Spinal cord (tissue), 10 donors: ENCODE results near the gene PDC. TPM values are rescaled to one million over a fixed set of nuclear protein-coding genes. Genes with fewer than 3 reads are reported as not detected.
"Not testable (repeated sequence)": the region's sequence is repeated elsewhere in the genome, so short reads cannot be mapped to it uniquely, and the experiment has no call there.

Experiments used
- DNase-seq, 6 donors: peaks; one replicate each; pipeline versions ENCODE4 v3.0.0 to v3.0.0-alpha.2; 2013 to 2015; ENCODE audit warnings: low spot score in 6 of 6, low read depth in 4 of 6
- H3K27ac ChIP-seq: one replicate; pipeline ENCODE4 v1.5.1; 2013; ENCODE audit warnings: low read depth, low read length, control low read depth
- H3K27me3 ChIP-seq: one replicate; pipeline ENCODE4 v1.6.1; 2013; ENCODE audit warnings: low read length; ENCODE audit not compliant: control insufficient read depth, insufficient read depth
- H3K36me3 ChIP-seq: one replicate; pipeline ENCODE4 v1.6.1; 2013; ENCODE audit warnings: low read length; ENCODE audit not compliant: control insufficient read depth, insufficient read depth
- H3K4me1 ChIP-seq: one replicate; pipeline ENCODE4 v1.6.1; 2013; ENCODE audit warnings: low read length; ENCODE audit not compliant: control insufficient read depth, insufficient read depth
- H3K4me3 ChIP-seq: one replicate; pipeline ENCODE4 v1.5.1; 2013; ENCODE audit warnings: low read depth, low read length, control low read depth
- H3K9me3 ChIP-seq: one replicate; pipeline ENCODE4 v1.6.1; 2013; ENCODE audit warnings: low read length; ENCODE audit not compliant: control insufficient read depth, insufficient read depth
- WGBS: methylation state at CpG from one replicate; pipeline ENCODE4 v1.1.5; 2013; ENCODE audit warnings: missing lambda C conversion rate; ENCODE audit not compliant: insufficient coverage; 5-methylcytosine and 5-hydroxymethylcytosine counted together
- polyA plus RNA-seq, 2 donors: library from polyadenylated mRNA; unstranded; fragments of 120-200 nt; gene quantifications; one replicate each; pipeline ENCODE4 v1.2.1, GENCODE V29; 2013; ENCODE audit not compliant: insufficient read length in 2 of 2
- total RNA-seq, 2 donors: library from RNA; depleted of rRNA in 1 of 2; stranded (reverse); fragments of 120-200 nt in 1 of 2; fragments of >200 nt in 1 of 2; gene quantifications; one replicate each; pipeline versions ENCODE4 v1.2.3 to v1.2.4, GENCODE V29; 2013 to 2014
- donor health status: healthy.

PDC gene
- total and polyA plus RNA-seq, 4 donors, result 0.56 to 0.62 TPM; not detected in 2

- Histone ChIP-seq H3K4me3 (no peak overlapping the region), H3K27me3 (no peaks in the 10 kb centered on the region), H3K9me3 (no peaks in the 10 kb centered on the region), H3K4me1 (no peaks in the 10 kb centered on the region), H3K36me3 (no peaks in the 10 kb centered on the region), H3K27ac (no peak overlapping the region)
- no CpG with 5 or more reads among the region's 2 CpGs for WGBS
- DNase-seq, result no peak
Measured at GRCh38 chr1:186474208-186474607, 13.3 kb upstream of the PDC start.

DNA sequence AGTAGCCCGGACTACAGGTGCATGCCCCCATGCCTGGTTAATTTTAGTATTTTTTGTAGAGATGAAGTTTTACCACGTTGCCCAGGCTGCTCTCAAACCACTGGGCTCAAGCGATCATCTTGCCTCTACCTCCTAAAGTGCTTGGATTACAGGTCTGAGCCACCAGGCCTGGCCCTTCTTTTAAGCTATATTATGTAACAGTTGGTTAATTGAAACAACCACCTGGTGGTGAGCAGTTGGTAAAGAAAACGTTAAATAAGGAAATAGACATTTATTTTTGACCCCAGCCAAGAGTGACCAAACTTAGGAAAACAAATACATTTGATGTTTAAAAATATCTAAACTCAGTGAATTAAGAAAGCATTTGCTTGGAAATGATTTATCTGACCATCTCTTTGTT, 12.1 kb upstream of the PDC start:
- no CpG with 5 or more reads among the region's 4 CpGs for WGBS
- no peak for DNase-seq
- Histone ChIP-seq H3K4me3 (no peak overlapping the region), H3K9me3 (no peaks in the 10 kb centered on the region), H3K36me3 (no peaks in the 10 kb centered on the region), H3K4me1 (no peaks in the 10 kb centered on the region), H3K27me3 (no peaks in the 10 kb centered on the region), H3K27ac (no peak overlapping the region)

GRCh38 chr1:186465946-186466345, 5.0 kb upstream of the PDC start:
- no peaks in the 10 kb centered on the region for H3K4me1 ChIP-seq
- no peak for DNase-seq
- H3K4me3 ChIP-seq, result no peak overlapping the region
- no peak overlapping the region for H3K27ac ChIP-seq
- no peaks in the 10 kb centered on the region for H3K9me3 ChIP-seq
- no peaks in the 10 kb centered on the region for H3K36me3 ChIP-seq
- no CpG with 5 or more reads among the region's 2 CpGs for WGBS
- no peaks in the 10 kb centered on the region for H3K27me3 ChIP-seq

DNA sequence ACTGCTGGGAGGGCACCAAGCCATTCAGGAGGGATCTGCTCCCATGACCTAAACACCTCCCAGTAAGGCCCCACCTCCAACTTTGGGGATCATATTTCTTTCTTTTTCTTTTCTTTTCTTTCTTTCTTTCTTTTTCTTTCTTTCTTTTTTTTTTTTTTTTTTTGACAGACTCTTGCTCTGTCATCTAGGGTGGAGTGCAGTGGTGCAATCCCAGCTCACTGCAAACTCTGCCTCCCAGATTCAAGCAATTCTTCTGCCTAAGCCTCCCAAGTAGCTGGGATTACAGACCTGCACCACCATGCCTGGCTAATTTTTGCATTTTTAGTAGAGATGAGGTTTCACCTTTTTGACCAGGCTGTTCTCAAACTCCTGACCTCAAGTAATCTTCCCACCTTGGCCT, 4.6 kb upstream of the PDC start:
- not testable (repeated sequence) for H3K27ac ChIP-seq, H3K4me1 ChIP-seq, H3K9me3 ChIP-seq, DNase-seq, H3K27me3 ChIP-seq, H3K4me3 ChIP-seq, H3K36me3 ChIP-seq

- no peaks in the 10 kb centered on the region for H3K27me3 ChIP-seq
- no peaks in the 10 kb centered on the region for H3K4me1 ChIP-seq
- H3K4me3 ChIP-seq, result no peak overlapping the region
- H3K36me3 ChIP-seq, result no peaks in the 10 kb centered on the region
- no peak overlapping the region for H3K27ac ChIP-seq
- DNase-seq, result peak in 1 of 6 donors; percentile 6
- 100% methylated on average over 1 of the region's 3 CpGs for WGBS
- no peaks in the 10 kb centered on the region for H3K9me3 ChIP-seq
Measured at GRCh38 chr1:186463926-186464325, 3.0 kb upstream of the PDC start.

GRCh38 chr1:186463511-186463910, 2.6 kb upstream of the PDC start:
- Histone ChIP-seq H3K9me3 (no peaks in the 10 kb centered on the region), H3K4me3 (no peak overlapping the region), H3K27ac (no peak overlapping the region), H3K4me1 (no peaks in the 10 kb centered on the region), H3K36me3 (no peaks in the 10 kb centered on the region), H3K27me3 (no peaks in the 10 kb centered on the region)
- DNase-seq, result no peak
- 55% methylated on average over 4 of the region's 5 CpGs for WGBS

GRCh38 chr1:186459161-186459560, 1.8 kb downstream of the PDC start:
- not testable (repeated sequence) for H3K36me3 ChIP-seq, H3K27ac ChIP-seq, DNase-seq, H3K4me3 ChIP-seq, H3K4me1 ChIP-seq, H3K27me3 ChIP-seq, H3K9me3 ChIP-seq
- 98% methylated on average over 9 of the region's 14 CpGs for WGBS

GRCh38 chr1:186456729-186457255, 4.1 kb downstream of the PDC start:
- WGBS, result 100% methylated on average over 1 of the region's 3 CpGs
- Histone ChIP-seq H3K27ac (no peak overlapping the region), H3K36me3 (no peaks in the 10 kb centered on the region), H3K4me1 (no peaks in the 10 kb centered on the region), H3K9me3 (no peaks in the 10 kb centered on the region), H3K4me3 (no peak overlapping the region), H3K27me3 (no peaks in the 10 kb centered on the region)
- DNase-seq, result peak in 1 of 6 donors; percentile 8

DNA sequence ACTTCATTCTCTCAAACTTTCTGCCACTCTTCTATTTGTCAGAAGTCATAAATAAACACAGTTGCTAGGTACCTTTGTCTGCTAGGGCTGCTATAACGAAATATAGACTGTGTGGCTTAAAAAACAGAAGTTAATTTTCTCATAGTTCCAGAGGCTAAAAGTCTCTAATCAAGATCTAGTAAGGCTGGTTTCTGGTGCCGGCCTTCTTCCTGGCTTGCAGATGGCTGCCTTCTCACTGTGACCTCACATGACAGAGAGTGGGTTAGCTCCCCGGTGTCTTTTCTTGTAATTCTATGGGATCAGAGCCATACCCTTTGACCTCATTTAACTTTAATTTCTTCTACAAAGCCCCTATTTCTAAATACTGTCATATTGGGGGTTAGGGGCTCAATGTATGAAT, 5.9 kb downstream of the PDC start:
- DNase-seq, result no peak
- no peaks in the 10 kb centered on the region for H3K36me3 ChIP-seq
- 100% methylated on average over 1 of the region's 3 CpGs for WGBS
- no peak overlapping the region for H3K27ac ChIP-seq
- no peak overlapping the region for H3K4me3 ChIP-seq
- no peaks in the 10 kb centered on the region for H3K4me1 ChIP-seq
- no peaks in the 10 kb centered on the region for H3K9me3 ChIP-seq
- no peaks in the 10 kb centered on the region for H3K27me3 ChIP-seq

- Histone ChIP-seq H3K9me3 (no peaks in the 10 kb centered on the region), H3K27ac (no peak overlapping the region), H3K4me3 (no peak overlapping the region), H3K4me1 (no peaks in the 10 kb centered on the region), H3K27me3 (no peaks in the 10 kb centered on the region), H3K36me3 (no peaks in the 10 kb centered on the region)
- no CpG with 5 or more reads among the region's 4 CpGs for WGBS
- DNase-seq, result no peak
Measured at GRCh38 chr1:186446152-186446551, 14.8 kb downstream of the PDC start.
